Transverse colon (tissue), 4 donors: ENCODE data around the gene PAQR4. TPM values are rescaled to one million over a fixed set of nuclear protein-coding genes. Genes with fewer than 3 reads are reported as not detected.

Experiments used
- DNase-seq: peaks from one replicate; pipeline ENCODE4 v3.0.0-alpha.2; 2019
- H3K27ac ChIP-seq, 4 donors: fragments of 200-600 bp; sonication (generic); 2 replicates each; pipeline ENCODE4 v1.5.1; 2016 to 2018; ENCODE audit warnings: inconsistent platforms in 4 of 4
- H3K27me3 ChIP-seq: fragments of 200-600 bp; sonication (generic); 2 replicates; pipeline ENCODE4 v1.5.1; 2017; ENCODE audit warnings: inconsistent platforms
- H3K36me3 ChIP-seq, 4 donors: fragments of 200-600 bp; sonication (generic); 2 replicates each; pipeline ENCODE4 v1.5.1; 2017 to 2019; ENCODE audit warnings: inconsistent platforms in 4 of 4
- H3K4me1 ChIP-seq, 4 donors: fragments of 200-600 bp; sonication (generic); 2 replicates each; pipeline ENCODE4 v1.5.1; 2017 to 2020; ENCODE audit warnings: inconsistent platforms in 4 of 4
- H3K4me3 ChIP-seq, 4 donors: fragments of 200-600 bp; sonication (generic); 1 replicate in 1 of 4; 2 replicates in 3 of 4; pipeline versions ENCODE4 v1.5.1 to v1.6.1; 2017 to 2019; ENCODE audit warnings: inconsistent platforms in 4 of 4
- H3K9me3 ChIP-seq, 2 donors: fragments of 200-600 bp; sonication (generic); 2 replicates each; pipeline ENCODE4 v1.5.1; 2017 to 2019; ENCODE audit warnings: inconsistent platforms in 2 of 2
- EP300 ChIP-seq: sonication (generic); formaldehyde crosslinking; IDR thresholded peaks from one replicate; pipeline ENCODE4 v1.6.1; 2017; ENCODE audit warnings: antibody characterized with exemption, low read depth
- POLR2A ChIP-seq: fragments of 450-650 bp; IDR thresholded peaks from one replicate; pipeline ENCODE4 v1.6.1; 2016; ENCODE audit warnings: antibody characterized with exemption, mild to moderate bottlenecking, moderate library complexity
- POLR2AphosphoS5 ChIP-seq, 3 donors: sonication (generic); formaldehyde crosslinking; IDR thresholded peaks; one replicate each; pipeline ENCODE4 v1.6.1; 2016; ENCODE audit warnings: antibody characterized with exemption in 3 of 3
- WGBS, 2 donors: methylation state at CpG; one replicate each; pipeline ENCODE4 v1.1.5; 2018; ENCODE audit warnings: low coverage in 1 of 2; 5-methylcytosine and 5-hydroxymethylcytosine counted together
- in situ Hi-C, 4 donors: fragments of 200-750 bp; cut with MboI; loops; one replicate each; pipeline versions ENCODE4 v1.15.0 to v1.15.1; 2017; ENCODE audit warnings: low sequenced_read_pairs in 3 of 4, low pct_ligation_motif_present in 1 of 4, low pct_unique_long_range_greater_than_20kb in 1 of 4
- intact Hi-C: fragments of 100-400 bp; cut with DNase I; formaldehyde crosslinking; loops from one replicate; pipeline ENCODE4 v1.15.1; 2023; ENCODE audit warnings: low total_unique reads
- total RNA-seq, 4 donors: library from RNA; depleted of rRNA; stranded (reverse); fragments of >200 nt; gene quantifications; one replicate each; pipeline ENCODE4 v1.1.0, GENCODE V29; 2016
- TF ChIP-seq, protein P1 (sequence below), 5 experiments: fragments of 200-600 bp in 3 of 5; fragments of 450-650 bp in 2 of 5; sonication (generic) in 3 of 5; IDR thresholded peaks; 1 replicate in 2 of 5; 2 replicates in 3 of 5; pipeline ENCODE4 v1.5.1; 2016 to 2017; ENCODE audit warnings: antibody characterized with exemption in 5 of 5, inconsistent platforms in 3 of 5, mild to moderate bottlenecking in 2 of 5, moderate library complexity in 1 of 5

The PAQR4 gene
- total RNA-seq, 4 donors from 2014 or later: 3.0 to 5.9 (median 4.4) TPM; not detected in 1

DNA sequence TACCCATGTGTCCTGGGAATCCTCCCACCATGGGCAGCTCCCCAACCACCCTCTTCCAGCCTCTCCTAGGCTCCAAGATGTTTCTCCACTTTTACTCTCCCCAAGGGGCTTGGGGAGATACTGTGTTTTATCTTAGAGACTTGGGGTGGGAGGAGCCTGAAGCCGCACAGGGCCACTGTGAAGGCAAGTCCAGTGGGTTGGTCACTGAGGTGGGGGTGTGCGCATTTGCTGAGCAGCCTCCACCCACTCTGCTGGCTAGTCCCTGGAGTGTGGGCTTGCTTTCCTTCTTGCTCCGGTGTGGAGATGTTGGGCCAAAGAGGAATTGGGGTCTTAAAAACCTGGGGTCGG lies 39.5 kb downstream of the PAQR4 start:
- Histone ChIP-seq H3K27me3 (peaks cover 68% of the 10 kb centered on the region), H3K4me1 (peaks cover 14 to 54% (median 30%) of the 10 kb centered on the region in 4 donors), H3K9me3 (no peaks in the 10 kb centered on the region), H3K4me3 (no peak overlapping the region), H3K36me3 (no peaks in the 10 kb centered on the region), H3K27ac (peak overlapping the region in 2 of 4 donors; percentile 85 to 91)
- in situ Hi-C loops (no loop called here), intact Hi-C loops (no loop called here)
- 78% methylated on average over 4 of the region's 4 CpGs; no CpG with 5 or more reads in 1 of the 2 donors for WGBS, 2 donors
- no peak for DNase-seq
- TF ChIP-seq POLR2A: no peak
- TF ChIP-seq, protein P1, sequence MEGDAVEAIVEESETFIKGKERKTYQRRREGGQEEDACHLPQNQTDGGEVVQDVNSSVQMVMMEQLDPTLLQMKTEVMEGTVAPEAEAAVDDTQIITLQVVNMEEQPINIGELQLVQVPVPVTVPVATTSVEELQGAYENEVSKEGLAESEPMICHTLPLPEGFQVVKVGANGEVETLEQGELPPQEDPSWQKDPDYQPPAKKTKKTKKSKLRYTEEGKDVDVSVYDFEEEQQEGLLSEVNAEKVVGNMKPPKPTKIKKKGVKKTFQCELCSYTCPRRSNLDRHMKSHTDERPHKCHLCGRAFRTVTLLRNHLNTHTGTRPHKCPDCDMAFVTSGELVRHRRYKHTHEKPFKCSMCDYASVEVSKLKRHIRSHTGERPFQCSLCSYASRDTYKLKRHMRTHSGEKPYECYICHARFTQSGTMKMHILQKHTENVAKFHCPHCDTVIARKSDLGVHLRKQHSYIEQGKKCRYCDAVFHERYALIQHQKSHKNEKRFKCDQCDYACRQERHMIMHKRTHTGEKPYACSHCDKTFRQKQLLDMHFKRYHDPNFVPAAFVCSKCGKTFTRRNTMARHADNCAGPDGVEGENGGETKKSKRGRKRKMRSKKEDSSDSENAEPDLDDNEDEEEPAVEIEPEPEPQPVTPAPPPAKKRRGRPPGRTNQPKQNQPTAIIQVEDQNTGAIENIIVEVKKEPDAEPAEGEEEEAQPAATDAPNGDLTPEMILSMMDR (IDR thresholded peaks at IDR 0.05): no peak
- TF ChIP-seq POLR2AphosphoS5 (IDR thresholded peaks at IDR 0.05): no peak
- no peak for TF ChIP-seq EP300

DNA sequence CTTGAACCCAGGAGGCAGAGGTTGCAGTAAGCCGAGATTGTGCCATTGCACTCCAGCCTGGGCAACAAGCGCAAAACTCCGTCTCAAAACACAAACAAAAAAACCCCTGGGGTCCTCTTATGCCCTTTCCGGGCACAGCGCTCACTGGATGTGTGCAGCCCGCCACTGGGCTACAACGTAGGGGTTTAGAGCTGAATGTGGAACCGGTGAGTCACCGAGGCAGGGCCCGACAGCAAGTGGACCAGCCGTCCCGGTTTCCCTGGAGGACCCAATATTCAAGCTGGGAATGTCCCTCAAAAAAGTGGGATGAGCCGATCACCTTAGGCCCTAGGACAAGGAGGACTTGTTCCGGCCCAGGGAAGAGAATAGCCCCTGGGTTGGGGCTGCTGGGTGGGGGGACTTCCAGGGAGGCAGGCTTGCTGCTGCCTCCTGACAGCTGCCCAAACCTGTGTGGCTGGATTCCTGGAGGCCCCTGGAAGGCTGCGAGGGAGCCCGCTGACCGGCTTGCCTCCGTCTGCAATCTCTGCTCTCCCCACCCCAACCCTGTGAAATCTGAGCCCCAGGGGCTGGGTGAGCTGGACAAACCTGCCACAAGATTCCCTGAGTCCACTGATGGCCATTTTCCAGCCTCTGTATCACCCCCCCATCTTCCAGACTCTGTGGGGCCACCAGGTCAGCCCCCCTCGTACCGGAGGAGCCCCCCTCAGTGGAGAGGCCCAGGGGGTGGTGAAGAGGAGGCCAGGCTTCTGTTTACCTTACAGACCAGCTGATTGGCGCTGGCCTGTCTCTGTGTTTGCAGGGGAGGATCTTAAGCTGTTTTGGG lies 40.6 kb downstream of the PAQR4 start:
- H3K27me3 ChIP-seq: peaks cover 76% of the 10 kb centered on the region
- DNase-seq: peak; percentile 49
- in situ Hi-C loops: no loop called here
- TF ChIP-seq POLR2AphosphoS5 (IDR thresholded peaks at IDR 0.05) (no peak), POLR2A (no peak), EP300 (no peak)
- TF ChIP-seq, protein P1 (IDR thresholded peaks at IDR 0.05): no peak
- intact Hi-C loops: no loop called here
- H3K4me1 ChIP-seq: peaks cover 14 to 53% (median 30%) of the 10 kb centered on the region in 4 donors
- WGBS, 2 donors: 55% methylated on average over 21 of the region's 21 CpGs; no CpG with 5 or more reads in 1 of the 2 donors
- no peaks in the 10 kb centered on the region for H3K9me3 ChIP-seq
- no peaks in the 10 kb centered on the region for H3K36me3 ChIP-seq
- H3K4me3 ChIP-seq: no peak overlapping the region
- no peak overlapping the region for H3K27ac ChIP-seq

DNA sequence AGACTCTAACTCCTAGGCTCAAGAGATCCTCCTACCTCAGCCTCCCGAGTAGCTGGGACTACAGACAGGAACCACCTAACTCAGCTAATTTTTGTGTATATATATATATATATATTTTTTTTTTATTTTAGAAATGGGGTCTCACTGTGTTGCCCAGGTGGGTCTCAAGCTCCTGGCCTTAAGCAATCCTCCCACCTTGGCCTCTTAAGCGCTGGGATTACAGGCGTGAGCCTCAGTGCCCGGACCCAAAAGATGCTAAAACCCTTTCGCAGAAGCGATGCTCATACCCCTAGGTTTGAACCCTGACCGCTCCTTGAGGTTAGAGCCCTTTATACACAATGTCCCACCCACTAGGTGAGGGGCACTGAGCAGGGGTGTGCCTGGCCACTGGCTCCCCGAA lies 41.4 kb downstream of the PAQR4 start:
- intact Hi-C loops: no loop called here
- Histone ChIP-seq H3K27me3 (peaks cover 72% of the 10 kb centered on the region), H3K27ac (no peak overlapping the region), H3K4me1 (peaks cover 14 to 50% (median 28%) of the 10 kb centered on the region in 4 donors), H3K4me3 (no peak overlapping the region), H3K9me3 (no peaks in the 10 kb centered on the region), H3K36me3 (no peaks in the 10 kb centered on the region)
- no peak for DNase-seq
- WGBS, 2 donors: 89% methylated on average over 8 of the region's 8 CpGs; no CpG with 5 or more reads in 1 of the 2 donors
- TF ChIP-seq, protein P1 (IDR thresholded peaks at IDR 0.05): no peak
- in situ Hi-C loops: no loop called here

DNA sequence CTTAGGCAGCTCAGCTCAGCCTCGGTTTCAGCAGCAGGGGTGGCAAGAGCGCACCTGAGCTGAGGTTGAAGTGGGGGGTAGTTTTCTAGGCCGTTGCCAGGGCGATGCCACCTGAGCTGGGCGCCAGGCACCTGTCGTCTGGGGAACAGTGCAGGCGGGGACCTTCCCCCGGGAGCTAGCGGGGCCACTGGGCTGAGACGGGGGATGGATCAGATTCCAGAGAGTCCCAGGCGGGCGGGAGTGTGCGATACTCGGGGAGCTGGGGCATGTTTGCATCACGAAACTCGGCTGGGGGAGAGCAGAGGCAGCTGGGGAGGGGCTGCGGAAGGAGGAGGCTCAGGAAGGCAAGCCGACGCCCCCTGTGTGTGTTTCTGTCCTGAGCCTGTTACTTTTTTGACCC lies 43.1 kb downstream of the PAQR4 start:
- no peaks in the 10 kb centered on the region for H3K36me3 ChIP-seq
- intact Hi-C loops: no loop called here

More for the DNA sequence above, 43.1 kb downstream of the PAQR4 start:
- in situ Hi-C loops: no loop called here
- DNase-seq: no peak
- Histone ChIP-seq H3K9me3 (no peaks in the 10 kb centered on the region), H3K4me3 (no peak overlapping the region), H3K27me3 (peaks cover 59% of the 10 kb centered on the region), H3K4me1 (peaks cover 8 to 33% (median 14%) of the 10 kb centered on the region in 4 donors), H3K27ac (no peak overlapping the region)
- WGBS, 2 donors: 18% methylated on average over 18 of the region's 19 CpGs; no CpG with 5 or more reads in 1 of the 2 donors
- TF ChIP-seq POLR2AphosphoS5 (IDR thresholded peaks at IDR 0.05): no peak
- no peak for TF ChIP-seq EP300
- TF ChIP-seq, protein P1 (IDR thresholded peaks at IDR 0.05): no peak
- no peak for TF ChIP-seq POLR2A
